Pancreas (tissue), 10 donors: ENCODE data around the gene UQCC3. TPM values are rescaled to one million over a fixed set of nuclear protein-coding genes. Genes with fewer than 3 reads are reported as not detected.
"Not testable (repeated sequence)": the region's sequence is repeated elsewhere in the genome, so short reads cannot be mapped to it uniquely, and the experiment has no call there.

ENCODE experiments used
- ATAC-seq, 4 donors: fragments of 200-7000 bp; cut with Tn5 transposase; one replicate each; pipeline versions ENCODE4 v1.8.0 to v1.9.1; 2020; ENCODE audit warnings: mild to moderate bottlenecking in 4 of 4, moderate library complexity in 4 of 4
- DNase-seq, 6 donors: peaks; one replicate each; pipeline ENCODE4 v3.0.0-alpha.2; 2020
- FAIRE-seq: peaks from 2 replicates; lab custom pipeline; 2012; peaks lifted over from hg19 to GRCh38; lab: Jason Lieb, UNC
- H3K27ac ChIP-seq, 4 donors: fragments of 200-600 bp; sonication (generic); 1 replicate in 3 of 4; 2 replicates in 1 of 4; pipeline versions ENCODE4 v1.5.0 to v1.8.0; 2020
- H3K27me3 ChIP-seq, 4 donors: fragments of 200-600 bp; one replicate each; pipeline ENCODE4 v1.8.0; 2021
- H3K36me3 ChIP-seq, 3 donors: fragments of 200-600 bp; sonication (generic) in 1 of 3; one replicate each; pipeline versions ENCODE4 v1.5.0 to v1.8.0; 2020 to 2021
- H3K4me1 ChIP-seq, 3 donors: fragments of 200-600 bp; one replicate each; pipeline ENCODE4 v1.8.0; 2021
- H3K4me3 ChIP-seq, 4 donors: fragments of 200-600 bp; sonication (generic) in 2 of 4; one replicate each; pipeline versions ENCODE4 v1.5.0 to v1.8.0; 2020 to 2021
- H3K9me3 ChIP-seq, 4 donors: fragments of 200-600 bp; one replicate each; pipeline ENCODE4 v1.8.0; 2021
- WGBS, 2 donors: extraction: QIAGEN DNeasy Blood & Tissue Kit; methylation state at CpG; one replicate each; pipeline ENCODE4 v1.1.7; 2013; 5-methylcytosine and 5-hydroxymethylcytosine counted together
- intact Hi-C, 3 donors: fragments of 100-400 bp; cut with DNase I; formaldehyde crosslinking; loops; one replicate each; pipeline versions ENCODE4 v1.11.1 to v1.14.2; 2022
- polyA plus RNA-seq, 2 donors: library from polyadenylated mRNA; stranded (reverse); fragments of 200-250 nt; gene quantifications; one replicate each; pipeline ENCODE4 v1.2.3, GENCODE V29; 2013
- total RNA-seq, 6 donors: library from RNA; stranded (reverse); fragmentation: NEBNext Ultra II Directional in 4 of 6; extraction: Animal tissue kit (Norgen Biotek cat#: 25700) in 4 of 6; gene quantifications; one replicate each; pipeline versions ENCODE4 v1.2.1 to v1.2.4, GENCODE V29; 2021 to 2023
- TF ChIP-seq, protein P1 (sequence below), 4 donors: fragments of 200-600 bp; sonication (generic) in 3 of 4; IDR thresholded peaks; one replicate each; pipeline versions ENCODE4 v1.5.0 to v1.8.0; 2021; ENCODE audit warnings: antibody characterized with exemption in 4 of 4
- donor health status: healthy with polysubstance abuse.
- donor health status: DM: no; HTN: no; CAD: no; lungs with moderate emphysema.
- donor health status: DM: no; HTN: no; CAD: no.
- donor health status: control.
- donor health status: control.
- donor health status: Bipolar disorder and iron deficiency.
- donor health status: DM: yes; HTN: yes; CAD: no.
- donor health status: DM: no; HTN: no; CAD: no.
- donor health status: DM: no; HTN: no; CAD: no.
- donor health status: DM: yes; HTN: yes; CAD: no.

Gene UQCC3
- total and polyA plus RNA-seq, 8 donors, result 3.2 to 17.3 (median 4.1) TPM

DNA sequence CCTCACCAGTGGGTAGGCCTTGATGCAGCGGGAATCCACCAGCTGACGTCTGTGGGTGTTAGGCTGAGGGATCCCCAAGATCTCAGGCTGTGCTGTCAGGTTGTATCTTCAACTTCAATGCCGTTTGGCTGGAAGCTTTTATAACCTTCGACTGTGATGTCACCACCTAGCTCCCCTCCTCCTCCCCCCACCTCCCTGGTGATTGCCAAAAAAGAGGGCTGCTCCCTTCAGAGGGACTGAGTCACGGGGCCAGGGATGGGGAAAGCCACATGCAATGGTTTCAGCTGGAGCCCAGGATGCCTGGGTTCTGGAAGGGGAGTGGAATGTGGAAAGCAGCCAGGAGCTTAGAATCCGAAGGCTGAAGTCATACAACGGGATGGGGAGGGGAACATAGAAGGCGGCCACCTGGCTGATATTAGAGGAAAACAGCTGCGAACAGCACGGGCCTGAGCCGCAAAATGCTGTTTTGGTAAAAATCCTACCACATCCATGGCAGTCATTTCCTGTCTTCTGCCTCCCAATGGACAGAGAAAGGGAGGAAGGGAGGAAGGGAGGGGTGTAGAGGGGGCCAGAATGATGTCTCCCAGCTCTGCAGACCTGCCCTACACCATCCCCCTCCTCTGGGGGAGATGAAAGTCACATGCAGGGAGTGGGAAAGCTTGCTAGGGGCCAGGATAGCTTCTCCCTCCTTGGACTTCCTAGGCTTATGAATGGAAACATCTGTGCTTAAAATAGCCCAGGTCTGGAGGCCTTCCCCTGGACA, 18.1 kb downstream of the UQCC3 start, which contains the start of gene LRRN4CL:
TSS of gene LRRN4CL (minus strand) at position 110 of the 763 bp plus-strand sequence. CDS start 1,022 bp downstream, outside the sequence.
- peak; percentile 31 to 70 (median 68) for ATAC-seq
- peaks cover 0 to 18% (median 0%) of the 10 kb centered on the region in 3 donors for H3K36me3 ChIP-seq
- H3K27ac ChIP-seq, result no peak within 1 kb of the TSS
- intact Hi-C loops, result loop anchor here in 1 of 3 donors (10.0 kb wide), 1 partner anchor 295 kb away; no protein-coding TSS in a partner anchor
- no peak within 1 kb of the TSS for H3K4me3 ChIP-seq
- DNase-seq, result peak in 1 of 6 donors; percentile 45
- FAIRE-seq, result no peak
- no peaks in the 10 kb centered on the region for H3K9me3 ChIP-seq
- H3K27me3 ChIP-seq, result no peaks in the 10 kb centered on the region
- TF ChIP-seq, protein P1, sequence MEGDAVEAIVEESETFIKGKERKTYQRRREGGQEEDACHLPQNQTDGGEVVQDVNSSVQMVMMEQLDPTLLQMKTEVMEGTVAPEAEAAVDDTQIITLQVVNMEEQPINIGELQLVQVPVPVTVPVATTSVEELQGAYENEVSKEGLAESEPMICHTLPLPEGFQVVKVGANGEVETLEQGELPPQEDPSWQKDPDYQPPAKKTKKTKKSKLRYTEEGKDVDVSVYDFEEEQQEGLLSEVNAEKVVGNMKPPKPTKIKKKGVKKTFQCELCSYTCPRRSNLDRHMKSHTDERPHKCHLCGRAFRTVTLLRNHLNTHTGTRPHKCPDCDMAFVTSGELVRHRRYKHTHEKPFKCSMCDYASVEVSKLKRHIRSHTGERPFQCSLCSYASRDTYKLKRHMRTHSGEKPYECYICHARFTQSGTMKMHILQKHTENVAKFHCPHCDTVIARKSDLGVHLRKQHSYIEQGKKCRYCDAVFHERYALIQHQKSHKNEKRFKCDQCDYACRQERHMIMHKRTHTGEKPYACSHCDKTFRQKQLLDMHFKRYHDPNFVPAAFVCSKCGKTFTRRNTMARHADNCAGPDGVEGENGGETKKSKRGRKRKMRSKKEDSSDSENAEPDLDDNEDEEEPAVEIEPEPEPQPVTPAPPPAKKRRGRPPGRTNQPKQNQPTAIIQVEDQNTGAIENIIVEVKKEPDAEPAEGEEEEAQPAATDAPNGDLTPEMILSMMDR (IDR thresholded peaks at IDR 0.05), result no peak
- no peaks in the 10 kb centered on the region for H3K4me1 ChIP-seq
- WGBS, 2 donors, result 52 to 54% methylated on average over 11 of the region's 11 CpGs

DNA sequence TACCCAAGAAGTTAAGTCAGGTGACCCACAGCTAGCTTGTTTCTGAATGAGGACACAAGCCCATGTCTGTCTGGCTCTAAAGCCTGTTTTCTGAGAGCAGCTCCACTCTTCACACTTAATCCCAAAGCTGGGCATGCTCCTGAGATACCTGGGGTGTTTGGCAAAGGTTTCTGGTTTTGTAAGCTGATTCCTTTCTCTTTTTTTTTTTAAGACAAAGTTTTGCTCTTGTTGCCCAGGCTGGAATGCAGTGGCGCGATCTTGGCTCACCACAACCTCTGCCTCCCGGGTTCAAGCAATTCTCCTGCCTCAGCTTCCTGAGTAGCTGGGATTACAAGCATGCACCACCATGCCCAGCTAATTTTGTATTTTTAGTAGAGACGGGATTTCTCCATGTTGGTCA, 22.2 kb downstream of the UQCC3 start:
- ATAC-seq, H3K9me3 ChIP-seq, H3K4me3 ChIP-seq, H3K4me1 ChIP-seq, FAIRE-seq, H3K27me3 ChIP-seq, DNase-seq, H3K27ac ChIP-seq: not testable (repeated sequence)
- WGBS, 2 donors, result 82 to 96% methylated on average over 3 to 4 of the region's 4 CpGs
- intact Hi-C loops, result loop anchor here in 1 of 3 donors (10.0 kb wide), 1 partner anchor 299 kb away; no protein-coding TSS in a partner anchor
- peaks cover 0 to 18% (median 0%) of the 10 kb centered on the region in 3 donors for H3K36me3 ChIP-seq

DNA sequence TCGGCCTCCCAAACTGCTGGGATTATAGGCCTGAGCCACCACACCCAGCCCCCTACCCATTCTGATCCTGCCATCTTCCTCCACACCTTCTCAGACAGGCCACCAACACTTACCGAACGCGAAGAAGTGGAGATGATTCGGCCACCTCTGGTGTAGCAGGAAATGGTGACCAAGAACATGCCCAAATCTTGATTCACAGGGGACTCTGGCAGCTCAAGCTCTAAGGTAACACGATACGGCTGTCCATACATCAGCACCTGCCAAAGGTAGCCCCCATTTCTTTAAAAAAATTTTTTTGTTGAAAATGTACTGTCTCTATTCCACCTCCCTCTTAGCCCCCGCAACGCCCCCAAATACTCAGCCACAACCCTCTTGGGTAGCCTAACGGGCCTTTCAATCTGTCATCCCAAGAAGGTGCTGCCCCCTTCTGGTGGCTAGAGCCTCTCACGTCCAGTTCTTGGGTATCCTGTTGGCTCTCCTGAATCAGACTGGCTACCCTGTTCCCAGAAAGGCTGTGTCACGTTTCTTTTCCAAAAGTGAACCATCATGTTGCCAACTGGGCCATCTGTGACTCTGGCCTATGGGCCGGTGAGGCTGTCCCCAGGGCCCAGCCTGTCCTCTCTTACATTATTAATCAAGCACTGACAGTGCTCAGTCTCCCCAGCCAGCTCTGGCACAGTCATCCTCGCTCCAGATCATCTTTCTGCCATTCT, 23.1 kb downstream of the UQCC3 start:
- H3K9me3 ChIP-seq, result no peaks in the 10 kb centered on the region
- TF ChIP-seq, protein P1 (IDR thresholded peaks at IDR 0.05), result peak; percentile 42 to 75 (median 68)
- peaks cover 0 to 3% (median 0%) of the 10 kb centered on the region in 3 donors for H3K4me1 ChIP-seq
- DNase-seq (peak; percentile 68 to 81 (median 78)), FAIRE-seq (no peak), ATAC-seq (peak; percentile 77 to 96 (median 92))
- WGBS, 2 donors, result 44 to 52% methylated on average over 14 of the region's 14 CpGs
- H3K36me3 ChIP-seq, result peaks cover 0 to 18% (median 0%) of the 10 kb centered on the region in 3 donors
- H3K4me3 ChIP-seq, result no peak overlapping the region
- no peak overlapping the region for H3K27ac ChIP-seq
- intact Hi-C loops, result loop anchor here in 1 of 3 donors (10.0 kb wide), 1 partner anchor 300 kb away; no protein-coding TSS in a partner anchor
- no peaks in the 10 kb centered on the region for H3K27me3 ChIP-seq

DNA sequence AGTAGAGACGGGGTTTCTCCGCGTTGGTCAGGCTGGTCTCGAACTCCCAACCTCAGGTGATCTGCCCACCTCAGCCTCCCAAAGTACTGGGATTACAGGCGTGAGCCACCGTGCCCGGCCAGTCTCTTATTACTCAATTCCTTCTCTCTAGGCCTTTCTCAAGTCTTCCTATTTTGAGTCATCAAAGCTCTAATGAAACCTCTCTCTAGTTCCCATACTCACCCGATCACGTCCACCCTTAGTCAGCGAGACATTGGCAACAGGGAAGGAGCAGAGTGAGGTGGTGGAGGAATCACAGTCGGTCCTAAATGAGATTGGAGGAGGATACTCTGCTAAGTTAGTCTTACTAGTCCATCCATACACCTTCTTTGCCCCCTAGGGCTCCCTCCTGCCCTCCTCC, 30.8 kb downstream of the UQCC3 start:
- FAIRE-seq, result no peak
- H3K36me3 ChIP-seq, result peaks cover 0 to 8% (median 0%) of the 10 kb centered on the region in 3 donors
- TF ChIP-seq, protein P1 (IDR thresholded peaks at IDR 0.05), result no peak
- H3K4me1 ChIP-seq, result peaks cover 8 to 18% (median 14%) of the 10 kb centered on the region in 3 donors
- H3K4me3 ChIP-seq, result no peak overlapping the region
- WGBS, 2 donors, result 91 to 93% methylated on average over 7 to 11 of the region's 11 CpGs
- no peaks in the 10 kb centered on the region for H3K27me3 ChIP-seq
- intact Hi-C loops, result no loop called here
- DNase-seq, result no peak
- H3K27ac ChIP-seq, result no peak overlapping the region
- no peak for ATAC-seq
- H3K9me3 ChIP-seq, result no peaks in the 10 kb centered on the region

DNA sequence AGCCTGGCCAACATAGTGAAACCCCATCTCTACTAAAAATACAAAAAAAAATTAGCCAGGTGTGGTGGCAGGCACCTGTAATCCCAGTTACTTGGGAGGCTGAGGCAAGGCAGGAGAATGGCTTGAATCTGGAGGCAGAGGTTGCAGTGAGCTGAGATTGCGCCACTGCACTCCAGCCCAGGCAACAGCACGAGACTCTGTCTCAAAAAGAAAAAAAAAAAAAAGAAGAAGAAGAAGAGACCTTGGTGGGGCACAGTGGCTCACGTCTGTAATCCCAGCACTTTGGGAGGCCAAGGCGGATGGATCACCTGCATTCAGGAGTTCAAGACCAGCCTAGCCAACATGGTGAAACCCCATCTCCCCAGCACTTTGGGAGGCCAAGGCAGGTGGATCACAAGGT, 32.4 kb downstream of the UQCC3 start:
- H3K27ac ChIP-seq, FAIRE-seq: not testable (repeated sequence)

More for the DNA sequence above, 32.4 kb downstream of the UQCC3 start:
- DNase-seq, H3K9me3 ChIP-seq, H3K4me3 ChIP-seq, intact Hi-C loops, ATAC-seq, H3K27me3 ChIP-seq, H3K36me3 ChIP-seq: not testable (repeated sequence)
- peaks cover 15 to 26% (median 22%) of the 10 kb centered on the region in 3 donors for H3K4me1 ChIP-seq
- WGBS, 2 donors, result 86 to 98% methylated on average over 4 of the region's 4 CpGs
